Esophagus squamous epithelium (tissue), 4 donors: ENCODE results near the gene HPS3.

Source experiments
- POLR2A ChIP-seq, 4 donors: fragments of 450-650 bp; IDR thresholded peaks; one replicate each; pipeline ENCODE4 v1.6.1; 2017; ENCODE audit warnings: antibody characterized with exemption in 4 of 4, mild to moderate bottlenecking in 4 of 4, moderate library complexity in 3 of 4
- TF ChIP-seq, protein P1 (sequence below), 6 experiments: fragments of 450-650 bp in 4 of 6; fragments of 200-600 bp in 2 of 6; sonication (generic) in 2 of 6; IDR thresholded peaks; one replicate each; pipeline ENCODE4 v1.5.1; 2016 to 2019; ENCODE audit warnings: antibody characterized with exemption in 6 of 6, mild to moderate bottlenecking in 4 of 6, moderate library complexity in 4 of 6

DNA sequence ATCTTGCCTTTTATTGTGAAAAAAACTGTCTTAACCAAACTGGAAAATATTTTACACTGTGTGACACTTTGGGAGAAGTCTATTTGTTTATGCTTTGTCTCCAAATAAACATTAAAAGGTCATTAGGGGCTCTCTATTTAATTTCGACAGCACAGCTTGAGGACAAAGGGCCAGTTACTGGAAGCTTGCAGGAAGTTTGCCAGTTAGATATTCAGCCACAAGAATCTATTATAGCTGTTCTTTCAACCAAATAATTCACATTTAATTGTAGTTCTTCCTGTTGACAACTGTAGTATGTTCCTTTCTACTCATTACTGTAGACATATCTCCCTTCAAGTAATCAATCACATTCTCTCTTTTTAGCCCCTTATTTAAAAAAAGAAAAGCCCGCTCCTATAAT, 86.1 kb downstream of the HPS3 start:
- TF ChIP-seq, protein P1, sequence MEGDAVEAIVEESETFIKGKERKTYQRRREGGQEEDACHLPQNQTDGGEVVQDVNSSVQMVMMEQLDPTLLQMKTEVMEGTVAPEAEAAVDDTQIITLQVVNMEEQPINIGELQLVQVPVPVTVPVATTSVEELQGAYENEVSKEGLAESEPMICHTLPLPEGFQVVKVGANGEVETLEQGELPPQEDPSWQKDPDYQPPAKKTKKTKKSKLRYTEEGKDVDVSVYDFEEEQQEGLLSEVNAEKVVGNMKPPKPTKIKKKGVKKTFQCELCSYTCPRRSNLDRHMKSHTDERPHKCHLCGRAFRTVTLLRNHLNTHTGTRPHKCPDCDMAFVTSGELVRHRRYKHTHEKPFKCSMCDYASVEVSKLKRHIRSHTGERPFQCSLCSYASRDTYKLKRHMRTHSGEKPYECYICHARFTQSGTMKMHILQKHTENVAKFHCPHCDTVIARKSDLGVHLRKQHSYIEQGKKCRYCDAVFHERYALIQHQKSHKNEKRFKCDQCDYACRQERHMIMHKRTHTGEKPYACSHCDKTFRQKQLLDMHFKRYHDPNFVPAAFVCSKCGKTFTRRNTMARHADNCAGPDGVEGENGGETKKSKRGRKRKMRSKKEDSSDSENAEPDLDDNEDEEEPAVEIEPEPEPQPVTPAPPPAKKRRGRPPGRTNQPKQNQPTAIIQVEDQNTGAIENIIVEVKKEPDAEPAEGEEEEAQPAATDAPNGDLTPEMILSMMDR (IDR thresholded peaks at IDR 0.05) = no peak
- no peak for TF ChIP-seq POLR2A (IDR thresholded peaks at IDR 0.05)
